Measurements from ENCODE around the gene REXO5. TPM values are rescaled to one million over a fixed set of nuclear protein-coding genes. Genes with fewer than 3 reads are reported as not detected.

Gene REXO5
- total RNA-seq, 6 donors from 2014 or later = 2.1 to 12.7 (median 3.0) TPM

GRCh38 chr16:20871941-20872815, 65.9 kb downstream of the REXO5 start:
- no peak for TF ChIP-seq POLR2AphosphoS5 (IDR thresholded peaks at IDR 0.05)
- TF ChIP-seq EP300 (IDR thresholded peaks at IDR 0.05) = no peak
- TF ChIP-seq POLR2A (IDR thresholded peaks at IDR 0.05) = no peak
- no peak for TF ChIP-seq CTCF (IDR thresholded peaks at IDR 0.05)
- no peaks in the 10 kb centered on the region for H3K27me3 ChIP-seq
- DNase-seq (no peak), ATAC-seq (ENCODE audit: low FRiP score in 2 of 2) (no peak)
- peaks cover 45 to 62% (median 51%) of the 10 kb centered on the region in 4 donors for H3K4me1 ChIP-seq
- 66 to 74% methylated on average over 9 of the region's 9 CpGs for WGBS, 2 donors
- H3K4me3 ChIP-seq = no peak overlapping the region
- H3K9me3 ChIP-seq = no peaks in the 10 kb centered on the region
- H3K36me3 ChIP-seq = no peaks in the 10 kb centered on the region
- H3K27ac ChIP-seq = peak overlapping the region in 2 of 4 donors; percentile 54 to 56

- peaks cover 44 to 60% (median 53%) of the 10 kb centered on the region in 4 donors for H3K4me1 ChIP-seq
- H3K9me3 ChIP-seq = no peaks in the 10 kb centered on the region
- H3K27me3 ChIP-seq = no peaks in the 10 kb centered on the region
- no peak overlapping the region for H3K4me3 ChIP-seq
- DNase-seq (no peak), ATAC-seq (ENCODE audit: low FRiP score in 2 of 2) (no peak)
- no peak for TF ChIP-seq POLR2A (IDR thresholded peaks at IDR 0.05)
- TF ChIP-seq CTCF (IDR thresholded peaks at IDR 0.05) = no peak
- TF ChIP-seq EP300 (IDR thresholded peaks at IDR 0.05) = no peak
- no peak for TF ChIP-seq POLR2AphosphoS5 (IDR thresholded peaks at IDR 0.05)
- 95 to 100% methylated on average over 3 of the region's 3 CpGs for WGBS, 2 donors
- no peaks in the 10 kb centered on the region for H3K36me3 ChIP-seq
- no peak overlapping the region for H3K27ac ChIP-seq
Measured at GRCh38 chr16:20873331-20873730, 67.0 kb downstream of the REXO5 start.

- Histone ChIP-seq H3K27me3 (no peaks in the 10 kb centered on the region), H3K9me3 (no peaks in the 10 kb centered on the region), H3K4me3 (no peak overlapping the region), H3K36me3 (no peaks in the 10 kb centered on the region), H3K27ac (peak overlapping the region in 1 of 4 donors; percentile 23), H3K4me1 (peaks cover 41 to 60% (median 52%) of the 10 kb centered on the region in 4 donors)
- TF ChIP-seq POLR2AphosphoS5 (IDR thresholded peaks at IDR 0.05) (no peak), POLR2A (IDR thresholded peaks at IDR 0.05) (no peak), EP300 (IDR thresholded peaks at IDR 0.05) (no peak), CTCF (IDR thresholded peaks at IDR 0.05) (no peak)
- no peak for ATAC-seq (ENCODE audit: low FRiP score in 2 of 2)
- DNase-seq = no peak
- 61 to 71% methylated on average over 4 of the region's 4 CpGs for WGBS, 2 donors
Measured at GRCh38 chr16:20874088-20874581, 67.8 kb downstream of the REXO5 start.

- H3K27ac ChIP-seq = no peak overlapping the region
- TF ChIP-seq POLR2A (IDR thresholded peaks at IDR 0.05) (no peak), EP300 (IDR thresholded peaks at IDR 0.05) (no peak), POLR2AphosphoS5 (IDR thresholded peaks at IDR 0.05) (no peak), CTCF (IDR thresholded peaks at IDR 0.05) (no peak)
- ATAC-seq (ENCODE audit: low FRiP score in 2 of 2) (no peak), DNase-seq (no peak)
- no peaks in the 10 kb centered on the region for H3K9me3 ChIP-seq
- WGBS, 2 donors = 67 to 96% methylated on average over 1 of the region's 1 CpG
- H3K4me3 ChIP-seq = no peak overlapping the region
- H3K27me3 ChIP-seq = no peaks in the 10 kb centered on the region
- no peaks in the 10 kb centered on the region for H3K36me3 ChIP-seq
- peaks cover 38 to 64% (median 50%) of the 10 kb centered on the region in 4 donors for H3K4me1 ChIP-seq
Measured at GRCh38 chr16:20875355-20875650, 69.0 kb downstream of the REXO5 start.

Measured in upper lobe of left lung (tissue), 6 donors.